Hematopoietic multipotent progenitor cell treated with erythropoietin and hydrocortisone succinate and interleukin-3 and kit ligand, for 6 days (in vitro differentiated cells): Measurements from ENCODE around the gene FBXO31.
A peak's percentile ranks its signal among the peaks of the same experiment; 100 is the strongest.

Experiments
- DNase-seq: peaks from one replicate; pipeline ENCODE4 v3.0.0-alpha.2; 2015

FBXO31 gene, protein sequence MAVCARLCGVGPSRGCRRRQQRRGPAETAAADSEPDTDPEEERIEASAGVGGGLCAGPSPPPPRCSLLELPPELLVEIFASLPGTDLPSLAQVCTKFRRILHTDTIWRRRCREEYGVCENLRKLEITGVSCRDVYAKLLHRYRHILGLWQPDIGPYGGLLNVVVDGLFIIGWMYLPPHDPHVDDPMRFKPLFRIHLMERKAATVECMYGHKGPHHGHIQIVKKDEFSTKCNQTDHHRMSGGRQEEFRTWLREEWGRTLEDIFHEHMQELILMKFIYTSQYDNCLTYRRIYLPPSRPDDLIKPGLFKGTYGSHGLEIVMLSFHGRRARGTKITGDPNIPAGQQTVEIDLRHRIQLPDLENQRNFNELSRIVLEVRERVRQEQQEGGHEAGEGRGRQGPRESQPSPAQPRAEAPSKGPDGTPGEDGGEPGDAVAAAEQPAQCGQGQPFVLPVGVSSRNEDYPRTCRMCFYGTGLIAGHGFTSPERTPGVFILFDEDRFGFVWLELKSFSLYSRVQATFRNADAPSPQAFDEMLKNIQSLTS

GRCh38 chr16:87383505-87384161, at the start of gene FBXO31:
TSS of gene FBXO31 (minus strand) at chr16:87383776. CDS start at chr16:87383744, 32 bp downstream.
- DNase-seq, result peak; percentile 90

GRCh38 chr16:87432330-87432915, 48.8 kb upstream of the FBXO31 start:
- DNase-seq, result no peak

DNA sequence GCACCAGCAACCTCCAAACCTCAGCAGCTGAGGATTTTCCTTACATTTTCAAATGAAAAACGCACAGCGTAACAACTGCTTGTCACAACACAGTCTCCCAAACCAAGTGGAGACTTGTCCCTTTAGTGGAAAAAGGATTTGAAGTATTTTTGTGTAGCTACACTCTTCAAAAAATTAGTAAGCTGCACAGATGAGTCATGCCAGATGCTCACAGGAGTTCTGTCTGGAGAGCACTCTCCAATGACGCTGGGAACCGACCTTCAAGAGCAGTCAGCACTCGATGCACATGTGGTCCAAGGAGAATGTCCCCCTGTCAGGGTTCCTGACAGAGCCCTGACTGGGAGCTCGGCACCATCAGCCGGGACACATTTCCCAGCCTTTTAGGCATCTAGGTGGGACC, 48.4 kb upstream of the FBXO31 start:
- no peak for DNase-seq

DNA sequence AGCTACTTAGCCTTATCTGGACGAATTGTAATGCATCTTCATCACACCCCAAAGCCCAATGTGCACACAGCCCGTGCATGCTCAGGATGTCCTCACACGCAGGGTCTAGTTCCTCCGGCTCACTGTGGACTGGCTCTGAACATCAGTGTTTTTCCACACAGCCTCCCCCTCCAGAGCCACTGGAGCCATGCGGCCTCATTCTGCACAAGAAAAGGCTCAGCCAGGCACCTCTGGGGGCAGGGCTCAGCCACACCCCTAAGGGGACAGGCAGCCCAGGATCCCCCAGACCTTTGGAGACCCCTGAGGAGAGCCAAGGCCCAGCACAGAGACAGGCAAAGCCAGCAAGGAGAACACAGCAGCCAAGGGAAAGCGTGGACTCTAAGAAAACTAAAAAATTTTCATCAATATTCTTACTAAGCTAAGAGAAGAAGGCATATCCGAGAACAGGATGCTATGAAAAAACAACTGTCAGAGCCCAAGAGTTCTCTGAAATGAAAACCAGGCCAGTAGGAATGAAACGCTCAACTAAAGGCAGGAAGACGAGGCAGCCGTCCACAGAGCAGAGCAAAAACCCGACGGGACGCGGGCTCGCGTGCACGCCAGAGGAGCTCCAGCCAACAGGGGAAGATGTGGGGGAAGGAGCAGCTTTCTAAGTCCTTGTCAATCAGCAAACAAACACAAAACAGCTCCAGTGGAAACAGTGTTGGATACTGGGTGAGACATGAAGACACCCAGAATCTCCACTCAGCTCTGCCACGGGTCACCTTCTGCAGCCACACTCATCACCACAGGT, 43.0 kb upstream of the FBXO31 start:
- DNase-seq, result no peak

DNA sequence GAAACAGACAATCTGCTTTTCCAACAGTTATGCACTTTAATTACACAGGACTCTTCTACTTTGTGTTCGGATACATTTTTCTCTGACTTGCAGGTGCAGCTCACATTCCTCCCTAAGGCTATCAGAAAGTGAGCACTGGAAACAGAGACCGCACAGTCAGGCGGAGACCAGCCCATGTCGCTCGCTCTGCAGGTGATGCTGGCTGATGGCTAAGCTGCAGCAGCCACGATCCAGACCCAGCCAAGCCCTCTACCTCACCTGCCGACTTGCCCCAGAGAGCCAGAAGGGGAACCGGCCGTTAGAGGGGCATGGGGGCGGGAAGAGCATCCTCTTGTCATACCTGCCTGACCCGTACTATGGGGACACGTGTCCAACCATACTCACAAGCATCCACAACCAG, 42.4 kb upstream of the FBXO31 start:
- DNase-seq, result no peak

DNA sequence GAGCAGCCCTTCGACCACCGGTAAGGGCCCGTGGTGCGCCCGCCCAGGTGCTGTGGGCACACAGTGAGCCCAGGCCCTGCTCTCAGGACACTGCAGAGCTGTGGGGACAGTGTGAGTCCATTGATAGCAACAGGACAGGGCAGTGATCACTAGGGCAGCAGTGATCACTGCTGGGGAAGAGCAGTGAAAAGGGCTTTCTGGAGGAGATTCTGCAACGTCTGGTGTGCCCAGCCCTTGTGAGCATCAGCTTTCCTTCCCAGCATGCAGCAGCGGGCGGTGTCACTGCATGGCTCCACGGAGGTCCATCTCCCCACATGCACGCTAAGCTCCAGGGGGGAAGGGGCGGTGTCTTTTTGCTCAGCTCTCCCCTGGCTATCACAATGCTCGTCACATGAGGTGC, 40.7 kb upstream of the FBXO31 start:
- no peak for DNase-seq

DNA sequence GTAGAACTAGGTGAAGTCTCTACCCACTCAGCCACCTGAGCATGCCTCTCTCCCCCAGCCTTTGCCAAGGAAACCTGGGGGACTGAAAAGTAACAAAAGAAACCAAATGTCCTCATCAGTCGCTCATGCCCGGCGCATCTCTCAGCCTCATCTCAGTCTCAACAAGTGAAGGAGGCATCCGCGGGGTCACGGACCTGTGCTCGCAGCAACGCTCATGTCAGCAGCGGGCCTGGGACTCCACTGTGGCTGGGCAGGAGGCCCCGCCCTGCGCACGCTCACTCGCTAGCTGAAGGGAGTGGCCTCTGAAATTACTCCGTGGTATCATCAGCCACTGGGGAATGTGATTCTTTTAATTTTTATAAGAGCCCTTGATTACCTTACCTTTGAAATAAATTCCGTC, 39.9 kb upstream of the FBXO31 start:
- DNase-seq, result no peak

DNA sequence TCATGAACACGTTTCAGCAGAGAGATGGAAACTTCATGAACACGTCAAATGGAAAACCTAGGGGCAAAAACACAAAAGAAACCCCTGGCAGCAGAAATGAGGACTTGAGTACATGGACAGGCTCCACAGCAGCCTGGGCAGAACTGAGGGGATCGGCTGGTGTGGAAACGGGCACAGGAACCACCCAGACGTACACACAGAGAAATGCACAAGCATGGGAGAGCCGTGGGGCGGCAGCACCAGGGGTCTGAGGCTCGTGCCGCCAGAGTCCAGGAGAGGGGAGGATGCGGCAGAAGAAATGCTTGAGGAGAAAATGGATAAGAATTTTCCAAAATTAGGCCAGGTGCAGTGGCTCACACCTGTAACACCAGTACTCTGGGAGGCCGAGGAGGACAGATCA, 38.5 kb upstream of the FBXO31 start:
- no peak for DNase-seq

DNA sequence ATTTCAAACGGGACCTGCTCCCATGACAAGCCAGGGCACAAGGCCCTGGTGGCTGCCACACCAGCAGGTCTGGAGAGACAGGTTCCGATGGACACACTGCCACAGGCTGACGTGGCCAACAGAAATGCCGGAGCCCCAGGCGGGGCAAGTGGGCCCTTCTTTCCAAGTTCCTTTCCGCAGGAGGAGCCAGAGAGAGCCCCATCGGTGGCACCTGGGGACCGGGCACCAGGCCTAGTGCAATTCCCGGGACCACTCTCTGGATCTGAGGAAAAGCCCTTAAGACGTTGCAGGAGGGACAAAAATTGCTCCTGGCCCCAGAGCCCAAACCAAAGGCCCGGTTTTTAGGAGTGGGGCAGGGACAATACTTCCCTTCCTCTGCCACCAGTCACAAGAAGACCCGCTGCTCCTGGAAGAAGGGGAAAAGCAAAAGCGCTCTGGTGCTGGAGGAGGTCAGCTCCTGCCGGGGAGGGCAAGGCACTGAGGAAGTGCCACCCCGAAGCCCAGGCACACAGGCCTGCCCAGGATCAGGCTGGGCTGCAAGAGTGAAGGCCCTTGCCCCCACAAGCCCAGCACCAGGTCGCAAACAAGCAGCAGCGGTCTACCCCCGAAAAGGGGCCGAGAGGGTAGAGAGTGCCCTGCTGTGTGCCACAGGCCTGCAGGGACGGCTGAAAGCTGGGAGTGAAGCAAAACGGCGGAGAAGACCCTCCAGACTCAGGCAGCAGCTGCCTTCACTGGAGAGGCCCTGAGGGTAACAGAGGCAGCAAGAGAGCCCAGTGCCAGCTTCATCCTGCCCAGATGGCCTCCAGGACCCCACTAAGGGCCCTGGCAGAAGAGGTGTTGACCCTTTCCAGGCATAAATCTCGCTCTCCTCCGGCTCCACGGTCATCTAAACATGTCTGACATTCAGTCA, 37.7 kb upstream of the FBXO31 start:
- DNase-seq, result no peak

DNA sequence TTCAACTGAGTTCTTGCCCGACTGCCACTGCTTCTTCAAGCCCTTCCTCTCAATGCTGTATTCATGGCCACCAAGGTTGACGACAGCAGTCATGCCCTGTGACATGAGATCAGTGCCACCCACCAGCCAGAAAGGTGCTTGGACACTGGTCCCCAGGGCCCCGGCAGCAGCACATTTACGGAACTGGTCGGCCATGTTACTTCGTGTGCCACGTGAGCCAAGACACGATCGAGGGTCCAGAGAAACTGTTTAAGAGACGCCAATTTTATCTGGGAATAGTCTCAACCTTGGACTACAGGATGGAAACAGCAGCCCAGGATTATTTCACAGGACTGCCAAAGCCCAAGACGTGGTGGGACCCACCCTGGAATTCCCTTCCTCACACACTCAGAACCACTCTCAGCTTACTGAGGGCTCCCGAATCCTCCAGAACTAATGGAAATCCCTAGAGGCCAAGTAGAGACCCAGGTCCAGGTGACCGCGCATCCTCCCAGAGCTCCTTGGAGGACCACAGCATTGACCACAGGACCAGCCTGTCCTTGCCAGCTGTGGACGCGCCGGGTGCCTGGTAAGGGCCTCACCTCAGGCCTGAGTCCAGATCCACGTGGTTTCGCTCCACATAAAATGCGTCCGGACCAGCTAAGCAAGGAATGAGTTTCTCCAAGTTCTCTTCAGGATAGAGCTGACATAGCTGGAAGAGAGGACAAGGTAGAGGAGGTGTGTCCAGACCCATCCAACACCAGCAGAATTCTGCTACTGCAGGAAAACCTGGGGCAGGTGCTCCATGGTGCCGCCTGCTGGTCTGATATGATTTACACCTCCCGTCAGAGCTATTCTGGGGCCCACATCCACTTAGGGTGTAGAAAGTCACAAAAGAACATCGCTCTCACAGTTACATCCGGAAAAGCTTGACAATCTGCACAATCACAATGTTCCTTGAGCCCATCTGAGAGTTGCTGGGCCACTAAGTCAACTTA, 36.7 kb upstream of the FBXO31 start:
- peak; percentile 29 for DNase-seq

- DNase-seq, result no peak
Observed at GRCh38 chr16:87418644-87419043, 35.1 kb upstream of the FBXO31 start.

- DNase-seq, result no peak
Observed at GRCh38 chr16:87418216-87418615, 34.6 kb upstream of the FBXO31 start.

GRCh38 chr16:87417528-87417910, 33.9 kb upstream of the FBXO31 start:
- DNase-seq, result no peak

GRCh38 chr16:87416826-87417527, 33.4 kb upstream of the FBXO31 start:
- DNase-seq, result peak; percentile 72

DNA sequence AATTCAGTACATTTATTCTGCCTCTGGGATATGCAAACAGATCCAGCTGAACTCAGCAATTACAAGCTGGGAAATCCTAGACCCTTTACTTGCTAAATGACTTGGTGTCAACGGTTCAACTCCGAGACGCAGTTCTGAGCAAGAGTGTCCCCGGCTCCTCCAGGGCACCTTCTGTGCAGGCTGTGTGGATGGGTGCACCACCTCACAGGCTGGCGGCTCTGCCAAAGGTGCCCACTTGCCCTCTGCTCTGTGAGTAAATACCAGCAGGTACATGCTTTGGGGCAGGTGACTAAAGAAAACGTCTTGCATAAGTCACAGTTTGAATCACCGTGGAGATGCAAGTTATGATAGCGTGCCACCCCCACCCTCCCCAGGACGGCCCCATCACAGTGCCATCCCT, 31.9 kb upstream of the FBXO31 start:
- no peak for DNase-seq

- no peak for DNase-seq
Observed at GRCh38 chr16:87414251-87414680, 30.7 kb upstream of the FBXO31 start.

DNA sequence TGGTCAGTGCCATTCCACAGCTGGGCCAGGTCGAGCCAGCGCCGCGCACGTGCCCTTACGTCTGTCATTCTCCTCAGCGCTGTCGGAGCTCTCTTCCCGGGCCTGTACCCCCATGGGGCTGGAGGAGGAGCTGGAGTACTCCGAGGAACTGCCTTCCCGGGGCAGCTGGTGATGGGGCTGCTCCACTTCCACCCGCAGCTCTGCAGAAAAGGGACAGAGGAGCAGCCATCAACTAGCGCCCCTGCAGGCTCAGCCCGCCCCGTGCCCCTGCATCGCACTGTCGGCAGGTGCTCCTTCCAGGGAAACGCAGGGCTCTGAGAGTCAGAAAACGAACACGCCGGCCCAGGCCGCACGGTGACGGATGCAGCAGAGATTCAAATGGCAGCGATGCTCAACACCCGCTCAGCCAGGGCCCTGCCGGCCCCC, 29.4 kb upstream of the FBXO31 start:
- DNase-seq, result no peak

DNA sequence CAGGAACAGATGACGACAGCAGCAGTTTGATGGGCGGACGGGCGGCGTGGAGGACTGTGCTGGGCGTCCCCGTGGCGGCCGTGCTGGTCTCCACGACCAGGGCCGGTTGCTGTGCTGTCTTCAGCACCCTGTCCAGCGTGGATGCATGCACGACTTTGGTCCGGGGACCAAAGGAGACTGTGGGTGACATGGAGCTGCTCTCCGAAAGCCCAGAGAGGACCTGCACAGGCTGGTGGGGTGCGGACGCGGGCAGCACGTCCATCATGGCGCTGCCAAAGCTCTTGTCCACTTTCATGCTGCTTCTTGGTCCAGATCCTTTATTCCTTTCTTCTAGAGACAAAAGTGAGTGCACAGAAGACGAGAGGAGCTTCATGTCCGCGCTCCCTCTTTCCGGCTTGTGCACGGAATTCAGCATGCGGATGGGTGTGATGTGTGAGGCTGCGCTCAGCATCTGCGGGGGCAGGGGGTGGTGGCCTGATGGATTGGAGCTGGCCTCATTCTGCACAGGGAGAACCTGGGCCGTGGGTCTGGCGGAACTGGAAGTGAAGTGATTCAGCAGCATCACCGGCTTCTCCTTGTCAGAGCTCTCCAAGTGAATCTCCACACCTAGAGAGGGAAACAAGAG, 28.9 kb upstream of the FBXO31 start:
- DNase-seq, result no peak
